GM18909 (cell line): ENCODE data around the gene ZCCHC17.
"Not testable (repeated sequence)": the region's sequence is repeated elsewhere in the genome, so short reads cannot be mapped to it uniquely, and the experiment has no call there.

Experiments
- ATAC-seq: cut with Tn5 transposase; IDR thresholded peaks from one replicate; pipeline ENCODE4 v1.9.1; 2021; ENCODE audit warnings: mild to moderate bottlenecking; ENCODE audit not compliant: unreplicated experiment, poor library complexity

Gene ZCCHC17, protein sequence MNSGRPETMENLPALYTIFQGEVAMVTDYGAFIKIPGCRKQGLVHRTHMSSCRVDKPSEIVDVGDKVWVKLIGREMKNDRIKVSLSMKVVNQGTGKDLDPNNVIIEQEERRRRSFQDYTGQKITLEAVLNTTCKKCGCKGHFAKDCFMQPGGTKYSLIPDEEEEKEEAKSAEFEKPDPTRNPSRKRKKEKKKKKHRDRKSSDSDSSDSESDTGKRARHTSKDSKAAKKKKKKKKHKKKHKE

DNA sequence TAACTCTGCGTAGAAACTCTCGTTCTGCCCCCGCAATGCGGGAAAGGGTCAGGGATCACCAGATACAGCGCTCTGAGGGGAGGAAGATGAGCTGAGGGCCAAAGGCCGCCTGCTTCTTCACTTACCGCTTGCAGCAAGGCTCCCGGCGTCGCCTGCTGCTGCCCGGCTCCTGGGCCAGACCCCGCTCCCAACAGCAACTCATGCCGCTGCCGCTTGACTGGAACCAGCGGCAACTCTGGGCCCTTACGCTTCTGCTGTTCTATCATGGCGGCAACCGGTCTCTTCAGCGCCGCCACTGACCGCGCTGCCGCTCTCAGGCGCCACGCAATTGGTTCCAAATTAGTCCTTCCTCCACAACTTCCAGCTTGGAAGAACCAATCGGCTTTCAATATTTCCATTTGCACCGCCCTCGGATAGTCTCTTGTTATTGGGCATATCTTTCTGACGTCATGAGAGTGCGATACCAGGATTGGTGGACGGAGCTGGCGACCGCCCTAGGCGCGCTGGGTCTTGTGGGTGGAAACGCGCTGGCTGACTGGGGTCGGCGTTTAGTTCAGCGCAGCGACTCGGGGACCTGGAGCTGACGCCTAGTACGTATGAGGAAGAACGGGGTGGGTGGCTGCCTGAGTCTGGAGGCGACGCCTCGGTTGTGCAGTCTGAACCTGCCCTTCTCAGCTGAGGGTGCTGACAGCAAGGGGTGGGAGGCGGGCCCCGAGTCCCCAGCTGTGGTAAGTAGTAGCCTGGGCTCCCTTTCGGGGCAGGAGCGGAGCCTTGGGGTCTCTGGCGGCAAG lies at the start of gene ZCCHC17, which contains the start of gene SNRNP40:
TSS of gene ZCCHC17 (plus strand) at position 547 of the 791 bp plus-strand sequence. CDS start 13,067 bp downstream, outside the sequence.
TSS of gene SNRNP40 (minus strand) at position 303 of the 791 bp plus-strand sequence. CDS start at position 266, 37 bp downstream.
- peak; percentile 94 for ATAC-seq

DNA sequence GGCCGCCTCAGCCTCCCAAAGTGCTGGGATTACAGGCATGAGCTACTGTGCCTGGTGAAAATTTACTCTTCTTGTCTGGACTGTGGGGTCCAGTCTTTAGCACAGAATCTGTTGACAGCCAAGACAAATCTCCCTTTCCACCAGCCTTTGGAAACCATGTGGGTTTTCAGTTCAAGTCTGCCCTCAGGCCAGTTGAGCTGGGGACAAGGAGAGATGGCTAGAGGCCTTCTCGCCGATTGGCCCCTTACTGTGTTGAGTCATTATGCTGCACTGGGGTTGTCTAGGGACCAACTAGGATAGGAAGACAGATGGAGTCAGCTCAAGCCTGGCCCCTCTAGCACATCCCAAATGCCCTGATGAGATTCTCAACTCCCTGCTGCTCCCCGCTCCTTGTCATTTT lies 48.6 kb upstream of the ZCCHC17 start:
- ATAC-seq = no peak

DNA sequence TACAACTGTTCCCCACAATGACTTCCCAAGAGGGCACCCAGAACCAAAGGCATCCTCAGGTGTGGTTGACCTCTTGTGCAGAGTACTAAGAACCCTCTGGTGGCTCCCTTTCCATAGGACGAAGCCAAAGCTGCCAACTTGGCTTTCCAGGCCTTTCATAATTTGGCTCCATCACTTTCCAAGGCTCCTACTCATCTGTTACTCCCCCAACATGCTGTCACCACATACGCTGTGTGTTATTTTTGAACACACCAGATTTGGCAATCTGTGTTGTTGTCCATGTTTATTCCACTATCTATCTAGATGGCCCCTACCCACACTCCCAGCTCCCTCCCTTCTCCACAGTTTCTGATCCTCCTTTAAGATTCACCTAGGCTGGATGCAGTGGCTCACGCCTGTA lies 47.0 kb upstream of the ZCCHC17 start:
- no peak for ATAC-seq

DNA sequence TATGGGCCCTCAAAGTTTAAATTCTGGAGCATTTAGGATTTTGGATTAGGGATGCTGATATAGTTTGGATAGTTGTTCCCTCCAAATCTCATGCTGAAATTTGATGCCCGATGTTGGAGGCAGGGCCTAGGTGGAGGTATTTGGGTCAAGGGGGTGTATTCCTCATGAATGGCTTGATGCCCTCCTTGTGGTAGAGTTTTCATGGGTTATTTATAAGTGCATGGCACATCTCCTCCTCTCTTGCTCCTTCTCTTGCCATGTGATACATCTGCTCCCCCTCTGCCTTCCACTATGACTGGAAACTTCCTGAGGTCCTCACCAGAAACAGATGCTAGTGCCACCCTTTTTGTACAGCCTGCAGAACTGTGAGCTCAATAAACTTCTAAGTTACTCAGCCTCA lies 39.6 kb upstream of the ZCCHC17 start:
- ATAC-seq = no peak

DNA sequence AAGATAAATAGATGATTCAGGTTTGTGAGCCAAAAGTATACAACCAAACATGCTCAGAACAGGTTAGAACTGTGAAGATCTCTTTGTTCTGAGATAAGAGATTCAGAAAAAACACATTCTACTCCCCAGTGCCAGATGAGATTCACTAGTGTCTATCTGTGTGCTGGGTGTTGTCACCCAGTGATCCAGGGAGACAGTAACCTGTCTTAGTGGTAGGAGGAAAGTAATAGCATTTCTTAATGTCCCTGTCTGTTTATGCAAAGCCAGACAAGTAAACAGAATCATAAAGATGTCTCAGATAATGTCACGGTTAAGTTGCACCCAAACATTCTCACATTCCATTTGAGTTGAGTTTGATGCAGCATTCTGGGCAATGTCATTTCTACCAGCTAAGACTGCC lies 38.3 kb upstream of the ZCCHC17 start:
- no peak for ATAC-seq

DNA sequence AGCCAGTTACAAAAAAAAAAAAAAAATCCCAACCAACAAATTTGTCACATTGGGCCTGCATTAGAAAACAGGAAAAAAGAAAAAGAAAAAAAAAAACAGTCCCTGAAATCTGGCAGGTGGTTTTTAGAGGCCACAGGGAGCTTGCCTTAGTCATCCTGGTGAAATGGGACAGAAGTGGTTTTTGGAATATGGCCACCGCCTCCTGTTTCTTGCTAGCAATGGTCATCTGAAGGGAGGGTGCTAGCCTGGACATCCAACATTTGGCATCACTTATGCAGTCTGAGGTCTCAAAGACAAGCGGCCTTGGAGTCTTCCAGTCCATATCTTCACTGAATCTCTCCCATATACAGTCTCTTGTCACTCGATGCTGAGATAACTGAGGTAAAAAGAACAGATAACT lies 37.1 kb upstream of the ZCCHC17 start:
- ATAC-seq = no peak

DNA sequence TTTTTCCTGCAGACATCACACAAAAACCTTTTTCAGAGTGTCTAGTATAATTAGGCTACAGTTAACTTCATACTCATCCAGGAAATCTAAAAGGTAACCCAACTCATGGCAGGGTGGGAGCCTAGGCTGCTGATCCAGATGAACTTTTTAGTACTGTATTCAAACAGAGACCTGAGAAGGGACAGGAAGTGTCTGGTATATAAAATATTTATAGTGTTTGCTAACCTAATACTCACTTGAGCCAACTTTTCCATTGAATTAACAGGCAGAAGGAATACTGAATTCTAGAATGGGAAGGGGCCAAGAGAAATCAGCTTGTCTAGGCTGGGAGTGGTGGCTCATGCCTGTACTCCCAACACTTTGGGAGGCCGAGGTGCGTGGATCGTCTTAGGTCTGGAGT lies 34.9 kb upstream of the ZCCHC17 start:
- no peak for ATAC-seq

DNA sequence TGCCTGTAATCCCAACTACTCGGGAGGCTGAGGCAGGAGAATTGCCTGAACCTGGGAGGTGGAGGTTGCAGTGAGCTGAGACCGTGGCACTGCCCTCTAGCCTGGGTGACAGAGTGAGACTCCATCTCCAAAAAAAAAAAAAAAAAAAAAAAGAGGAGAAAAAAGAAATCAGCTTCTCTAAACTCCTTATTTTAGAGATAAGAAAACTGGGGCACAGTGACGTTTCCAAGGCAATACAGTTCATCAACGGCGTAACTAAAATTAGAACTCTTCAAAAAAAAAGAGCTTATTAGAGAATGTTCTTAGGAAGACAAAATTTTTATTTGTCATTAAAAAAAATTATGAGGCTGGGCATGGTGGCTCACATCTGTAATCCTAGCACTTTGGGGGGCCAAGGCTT lies 34.4 kb upstream of the ZCCHC17 start:
- not testable (repeated sequence) for ATAC-seq

DNA sequence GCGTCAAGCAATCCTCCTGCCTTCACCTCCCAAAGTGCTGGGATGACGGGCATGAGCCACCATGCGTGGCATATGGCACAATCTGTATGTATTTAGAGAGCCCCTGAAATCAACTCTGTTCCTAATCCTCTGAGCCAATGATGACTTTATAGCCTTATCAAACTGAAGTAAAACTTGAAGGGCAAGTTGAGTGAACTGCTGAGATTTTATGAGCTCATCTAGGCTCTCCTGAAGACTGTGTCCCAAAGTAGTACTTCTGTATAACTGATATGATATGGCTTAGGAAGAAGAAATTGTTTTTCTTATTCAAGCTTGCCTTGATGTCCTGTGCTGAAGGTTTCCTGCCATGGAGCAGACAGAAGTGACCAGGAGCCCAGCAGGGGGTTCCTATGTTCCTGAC lies 33.4 kb upstream of the ZCCHC17 start:
- ATAC-seq = no peak

DNA sequence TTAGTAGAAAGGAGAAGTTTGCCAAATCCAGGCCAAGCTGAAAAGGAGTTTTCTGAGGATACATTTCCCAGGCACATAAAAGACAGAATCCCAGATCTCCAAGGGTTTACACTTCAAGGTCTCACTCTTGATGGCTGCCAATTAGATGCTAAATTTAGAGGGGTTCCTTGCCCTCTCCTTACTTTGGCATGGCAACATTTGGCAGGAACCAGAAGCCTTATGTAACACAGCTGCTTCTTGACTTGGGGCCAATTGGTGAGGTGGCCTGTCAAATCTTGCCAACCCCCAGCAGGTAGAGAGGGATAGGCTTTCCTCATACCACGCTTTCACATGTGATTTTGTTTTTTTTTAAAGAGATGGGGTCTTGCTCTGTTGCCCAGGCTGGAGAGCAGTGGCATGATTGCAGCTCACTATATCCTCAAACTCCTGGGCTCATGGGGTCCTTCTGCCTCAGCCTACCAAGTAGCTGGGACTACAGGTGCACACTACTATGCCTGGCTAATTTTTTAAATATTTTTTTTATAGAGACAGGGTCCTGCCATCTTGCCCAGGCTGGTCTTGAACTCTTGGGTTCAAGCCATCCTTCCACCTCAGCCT lies 31.9 kb upstream of the ZCCHC17 start:
- no peak for ATAC-seq

DNA sequence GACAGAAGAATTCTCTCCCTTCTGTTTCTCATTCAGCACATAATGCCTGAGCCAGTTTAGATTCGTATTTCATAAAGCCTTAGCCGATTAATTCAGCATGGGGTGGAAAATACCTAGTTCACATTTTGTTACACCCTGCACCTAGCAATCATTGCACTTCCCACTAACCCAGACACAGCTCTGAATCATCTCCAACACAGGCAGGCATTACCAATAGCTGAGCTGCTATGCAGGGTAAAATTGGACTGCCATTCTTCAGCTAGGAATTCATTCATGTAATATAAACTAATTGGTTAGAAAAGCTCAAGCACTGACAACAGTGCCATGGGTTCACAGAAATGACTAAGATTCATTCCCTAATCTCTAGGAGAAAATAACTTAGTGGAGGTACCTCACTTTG lies 30.3 kb upstream of the ZCCHC17 start:
- no peak for ATAC-seq

DNA sequence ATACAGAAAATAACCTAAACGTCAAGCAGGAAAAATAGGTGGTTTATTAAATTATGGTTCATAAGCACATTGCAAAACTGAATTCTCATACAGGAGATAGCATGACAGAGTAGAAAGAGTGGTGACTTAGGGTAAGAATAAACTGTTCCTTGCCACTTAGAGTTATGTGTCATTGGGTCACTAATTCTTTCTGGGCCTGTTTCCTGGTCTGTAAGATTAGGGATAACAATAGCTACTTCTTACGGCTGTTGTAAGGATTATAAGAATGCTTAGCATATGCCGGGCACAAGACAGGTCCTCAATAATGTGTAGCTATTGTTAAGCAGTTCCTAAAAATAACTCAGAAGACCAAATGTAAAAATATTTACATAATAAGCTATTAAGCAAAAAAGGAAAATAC lies 24.5 kb upstream of the ZCCHC17 start:
- ATAC-seq = no peak

DNA sequence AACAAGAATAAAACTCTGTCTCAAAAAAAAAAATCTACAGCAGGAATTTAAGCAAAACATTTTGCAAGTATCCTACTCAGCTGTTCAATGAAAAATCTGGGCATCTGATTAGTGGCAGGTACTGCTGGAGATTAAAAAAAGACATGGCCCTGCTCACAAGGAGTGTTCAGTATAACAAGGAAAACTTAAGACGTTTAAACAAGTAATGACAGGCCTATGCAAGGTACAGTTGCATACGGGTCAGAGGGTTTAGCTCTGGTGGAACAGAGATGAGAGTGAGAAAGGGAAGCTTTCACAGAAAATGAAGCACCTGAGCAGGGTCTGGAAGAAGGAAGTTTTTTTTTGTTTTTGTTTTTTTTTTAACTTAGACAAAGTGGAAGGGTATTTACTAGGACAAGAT lies 23.2 kb upstream of the ZCCHC17 start:
- no peak for ATAC-seq

DNA sequence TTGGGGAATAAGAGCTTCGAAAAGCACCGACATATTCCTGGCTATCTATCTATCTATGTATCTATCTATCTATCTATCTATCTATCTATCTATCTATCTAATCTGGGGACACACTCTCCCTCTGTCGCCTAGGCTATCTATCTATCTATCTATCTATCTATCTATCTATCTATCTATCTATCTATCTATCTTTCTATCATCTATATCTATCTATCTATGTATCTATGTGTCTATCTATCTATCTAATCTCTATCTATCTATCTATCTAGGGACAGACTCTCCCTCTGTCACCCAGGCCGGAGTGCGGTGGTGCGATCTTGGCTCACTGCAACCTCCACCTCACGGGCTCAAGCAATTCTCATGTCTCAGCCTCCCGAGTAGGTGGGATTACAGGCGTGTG lies 14.4 kb upstream of the ZCCHC17 start:
- not testable (repeated sequence) for ATAC-seq

DNA sequence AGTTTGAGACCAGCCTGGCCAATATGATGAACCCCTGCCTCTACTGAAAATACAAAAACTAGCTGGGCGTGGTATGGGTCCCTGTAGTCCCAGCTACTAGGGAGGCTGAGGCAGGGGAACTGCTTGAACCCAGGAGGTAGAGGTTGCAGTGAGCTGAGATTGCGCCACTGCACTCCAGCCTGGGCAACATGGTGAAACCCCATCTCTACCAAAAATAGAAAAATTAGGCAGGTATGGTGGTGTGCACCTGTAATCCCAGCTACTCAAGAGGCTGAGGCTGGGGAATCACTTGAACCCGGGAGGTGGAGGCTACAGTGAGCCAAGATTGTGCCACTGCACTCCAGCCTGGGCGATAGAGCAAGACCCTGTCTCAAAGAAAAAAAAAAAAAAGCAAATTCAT lies 9.0 kb upstream of the ZCCHC17 start:
- not testable (repeated sequence) for ATAC-seq

DNA sequence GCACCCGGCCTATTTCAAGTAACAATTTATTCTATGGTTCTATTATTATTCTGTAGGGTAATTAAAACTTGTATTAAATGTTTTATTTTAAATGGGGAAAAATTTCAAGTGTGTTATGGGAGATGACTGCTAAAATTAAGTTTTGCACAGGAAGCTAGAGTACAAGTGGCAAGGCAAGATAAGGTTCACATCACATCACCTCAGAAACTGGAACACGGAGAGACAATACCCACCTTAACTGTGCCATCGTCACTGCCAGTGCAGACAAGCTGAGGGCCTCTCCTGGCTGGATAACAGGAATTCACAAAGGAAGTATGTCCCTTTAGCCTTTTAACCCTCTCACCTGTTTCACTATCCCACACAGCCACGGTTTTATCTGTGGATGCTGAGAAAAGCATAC lies 7.8 kb upstream of the ZCCHC17 start:
- ATAC-seq = no peak

DNA sequence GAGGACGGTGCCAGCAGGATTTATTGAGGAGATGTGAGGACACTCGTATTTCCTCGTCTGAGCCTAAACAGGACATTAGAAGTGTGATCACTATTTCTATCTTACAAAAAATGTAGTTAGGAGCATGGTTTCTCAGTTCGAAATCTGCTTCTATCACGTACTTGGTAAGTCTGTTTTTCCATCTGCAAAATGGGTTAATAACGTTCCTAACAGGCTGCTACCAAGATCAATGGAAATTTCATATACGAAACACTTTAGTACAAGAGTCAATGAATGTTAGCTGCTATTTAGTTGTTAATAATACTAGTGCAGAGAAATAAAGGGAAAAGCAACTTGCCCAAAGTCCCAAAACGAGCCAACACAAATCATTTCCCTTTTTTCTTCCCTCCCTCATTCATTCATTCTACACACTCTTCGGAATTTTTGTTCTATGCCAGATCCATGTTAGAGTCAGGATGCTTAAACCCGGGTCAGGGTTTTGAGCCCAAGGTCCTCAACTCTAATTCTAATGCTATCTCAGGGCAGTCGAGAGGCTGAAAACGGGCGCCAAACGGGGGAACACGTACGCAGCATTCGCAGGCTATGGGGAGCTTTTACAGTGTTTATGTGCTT lies 852 bp upstream of the ZCCHC17 start:
- peak; percentile 3 for ATAC-seq

DNA sequence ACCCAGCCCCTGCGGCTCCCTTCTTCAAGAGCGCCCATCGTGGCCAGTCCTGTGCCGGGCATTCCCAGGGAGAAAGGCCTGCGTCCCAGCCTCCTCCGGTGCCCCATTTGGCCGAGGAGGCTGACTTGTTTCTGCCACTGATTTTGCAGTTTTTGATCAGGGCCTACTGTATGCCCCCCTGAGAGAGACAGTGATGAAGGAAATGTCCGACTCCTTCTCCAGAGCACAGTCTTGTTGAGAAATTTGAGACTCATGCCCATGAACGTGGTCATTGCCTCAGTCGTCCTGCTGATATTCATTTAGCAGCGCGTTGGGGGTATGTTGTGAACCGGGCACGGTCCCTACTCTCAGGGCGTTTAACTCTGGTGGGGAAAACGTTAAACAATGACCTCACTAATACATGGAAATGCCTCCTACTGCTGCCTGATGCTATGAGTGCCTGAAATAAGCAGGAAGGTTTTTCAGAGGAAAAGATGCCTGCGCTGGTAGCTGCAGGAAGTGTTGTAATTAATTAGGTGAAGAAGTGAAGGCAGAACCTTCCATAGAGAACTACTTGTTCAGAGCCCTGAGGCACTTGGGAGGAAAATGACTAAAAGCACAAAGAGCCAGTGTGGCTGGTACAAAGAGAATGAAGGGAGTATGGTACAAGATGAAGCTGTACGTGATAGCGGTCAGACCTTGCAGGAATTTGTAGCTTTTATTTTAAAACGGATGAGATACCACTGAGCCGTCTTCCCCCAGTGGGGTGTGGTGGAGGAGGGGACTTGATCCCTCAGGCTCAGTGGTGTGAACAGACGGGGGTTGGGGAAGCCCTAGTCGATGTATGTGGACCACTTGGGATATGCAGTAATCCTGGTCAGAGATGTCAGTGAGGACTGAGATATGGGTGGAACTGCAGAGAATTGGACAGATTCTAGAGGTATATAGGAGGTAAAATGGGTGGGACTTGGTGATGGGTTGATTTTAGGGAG lies 730 bp downstream of the ZCCHC17 start:
- no peak for ATAC-seq

DNA sequence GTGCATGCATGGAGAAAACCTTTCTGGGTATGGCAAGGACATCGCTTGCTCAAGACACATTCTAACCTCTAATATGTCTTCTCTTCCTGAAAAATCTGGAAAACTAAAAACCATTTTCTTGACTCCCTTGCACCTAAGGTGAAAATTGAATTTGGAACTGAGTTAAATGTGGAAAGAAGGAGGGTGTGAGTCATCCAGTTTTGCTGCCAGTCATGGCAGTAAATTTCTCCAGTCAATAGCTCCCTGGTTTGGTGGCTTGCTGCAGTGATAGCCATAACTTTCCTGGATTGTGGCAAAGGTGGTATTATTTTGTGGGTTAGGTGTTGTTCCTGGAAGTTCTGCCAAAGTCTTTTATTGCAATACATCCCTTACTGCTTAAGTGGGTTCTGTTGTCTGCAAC lies 2.5 kb downstream of the ZCCHC17 start:
- ATAC-seq = no peak

DNA sequence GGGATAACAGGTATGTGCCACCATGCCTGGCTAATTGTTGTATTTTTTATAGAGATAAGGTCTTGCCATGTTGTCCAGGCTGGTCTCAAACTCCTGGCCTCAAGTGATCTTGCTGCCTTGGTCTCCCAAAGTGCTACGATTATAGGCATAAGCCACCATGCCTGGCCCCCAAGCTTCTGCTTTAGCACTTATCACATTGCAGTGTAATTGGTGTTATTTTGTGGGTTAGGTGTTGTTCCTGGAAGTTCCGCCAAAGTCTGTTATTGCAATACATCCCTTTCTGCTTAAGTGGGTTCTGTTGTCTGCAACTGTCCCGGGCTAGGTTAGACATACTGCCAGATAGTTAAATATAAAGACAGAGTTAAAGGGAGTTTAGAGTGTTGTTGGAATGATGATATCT lies 3.4 kb downstream of the ZCCHC17 start:
- no peak for ATAC-seq
